Liver (tissue), 9 donors: Measurements from ENCODE around the gene MECP2. TPM values are rescaled to one million over a fixed set of nuclear protein-coding genes. Genes with fewer than 3 reads are reported as not detected.

Experiments
- DNase-seq: peaks from one replicate; pipeline ENCODE4 v3.0.0-alpha.2; 2017; ENCODE audit warnings: low spot score
- H3K27ac ChIP-seq, 2 donors: one replicate each; pipeline ENCODE4 v1.7.0; 2013; ENCODE audit warnings: inconsistent platforms in 2 of 2, low read length in 2 of 2, control low read depth in 1 of 2, low read depth in 1 of 2, mild to moderate bottlenecking in 1 of 2
- H3K27me3 ChIP-seq, 4 donors: one replicate each; pipeline versions ENCODE4 v1.6.1 to v1.7.0; 2013; ENCODE audit warnings: low read length in 3 of 4, inconsistent platforms in 1 of 4, mild to moderate bottlenecking in 1 of 4, moderate library complexity in 1 of 4; ENCODE audit not compliant: control insufficient read depth in 4 of 4, insufficient read depth in 4 of 4
- H3K36me3 ChIP-seq, 4 donors: one replicate each; pipeline versions ENCODE4 v1.6.1 to v1.7.0; 2013; ENCODE audit warnings: low read length in 3 of 4, mild to moderate bottlenecking in 3 of 4, low read depth in 1 of 4, moderate library complexity in 1 of 4; ENCODE audit not compliant: control insufficient read depth in 4 of 4, insufficient read depth in 3 of 4
- H3K4me1 ChIP-seq, 4 donors: one replicate each; pipeline versions ENCODE4 v1.6.1 to v1.7.0; 2013; ENCODE audit warnings: low read length in 3 of 4, mild to moderate bottlenecking in 3 of 4, moderate library complexity in 1 of 4; ENCODE audit not compliant: control insufficient read depth in 4 of 4, insufficient read depth in 4 of 4
- H3K4me3 ChIP-seq, 3 donors: one replicate each; pipeline versions ENCODE4 v1.6.1 to v1.7.0; 2013; ENCODE audit warnings: low read length in 3 of 3, control low read depth in 1 of 3, low read depth in 1 of 3, mild to moderate bottlenecking in 1 of 3
- H3K9ac ChIP-seq, 2 donors: one replicate each; pipeline ENCODE4 v1.7.0; 2013; ENCODE audit warnings: low read length in 2 of 2, mild to moderate bottlenecking in 2 of 2, moderate library complexity in 2 of 2, control low read depth in 1 of 2, low read depth in 1 of 2
- H3K9me3 ChIP-seq, 4 donors: one replicate each; pipeline versions ENCODE4 v1.6.1 to v1.7.0; 2013; ENCODE audit warnings: low read length in 3 of 4; ENCODE audit not compliant: control insufficient read depth in 4 of 4
- ATF3 ChIP-seq: IDR thresholded peaks from 2 replicates; pipeline ENCODE4 v1.6.1; 2016; ENCODE audit warnings: antibody characterized with exemption
- CTCF ChIP-seq: fragments of 150-350 bp; IDR thresholded peaks from 2 replicates; pipeline ENCODE4 v1.5.1; 2017; ENCODE audit warnings: improper control_type of control experiment, low read depth, low read length; ENCODE audit not compliant: missing input control
- EGR1 ChIP-seq, 2 donors: IDR thresholded peaks; 2 replicates each; pipeline ENCODE4 v1.6.1; 2016 to 2018; ENCODE audit warnings: antibody characterized with exemption in 2 of 2, low read depth in 2 of 2
- FOXA2 ChIP-seq: IDR thresholded peaks from 2 replicates; pipeline ENCODE4 v1.6.1; 2016; ENCODE audit warnings: antibody characterized with exemption
- GABPA ChIP-seq, 2 donors: IDR thresholded peaks in 1 of 2; conservative IDR thresholded peaks in 1 of 2; 2 replicates each; pipeline ENCODE4 v1.6.1; 2016; ENCODE audit warnings: antibody characterized with exemption in 2 of 2, mild to moderate bottlenecking in 1 of 2, moderate library complexity in 1 of 2
- HNF4A ChIP-seq, 2 donors: conservative IDR thresholded peaks; 2 replicates each; pipeline ENCODE4 v1.6.1; 2016; ENCODE audit warnings: antibody characterized with exemption in 2 of 2, mild to moderate bottlenecking in 2 of 2
- HNF4G ChIP-seq: IDR thresholded peaks from 2 replicates; pipeline ENCODE4 v1.6.1; 2016; ENCODE audit warnings: antibody characterized with exemption
- JUND ChIP-seq, 2 donors: IDR thresholded peaks; 2 replicates each; pipeline ENCODE4 v1.6.1; 2016; ENCODE audit warnings: antibody characterized with exemption in 2 of 2
- MAX ChIP-seq: IDR thresholded peaks from 2 replicates; pipeline ENCODE4 v1.6.1; 2016; ENCODE audit warnings: antibody characterized with exemption
- NR2F2 ChIP-seq: IDR thresholded peaks from 2 replicates; pipeline ENCODE4 v1.6.1; 2016; ENCODE audit warnings: antibody characterized with exemption
- RAD21 ChIP-seq, 2 donors: IDR thresholded peaks; 2 replicates each; pipeline ENCODE4 v1.6.1; 2016; ENCODE audit warnings: antibody characterized with exemption in 2 of 2, mild to moderate bottlenecking in 2 of 2
- REST ChIP-seq: IDR thresholded peaks from 2 replicates; pipeline ENCODE4 v1.6.1; 2016; ENCODE audit warnings: antibody characterized with exemption, mild to moderate bottlenecking
- RXRA ChIP-seq, 2 donors: IDR thresholded peaks; 2 replicates each; pipeline ENCODE4 v1.6.1; 2017 to 2018; ENCODE audit warnings: antibody characterized with exemption in 2 of 2, mild to moderate bottlenecking in 1 of 2
- SP1 ChIP-seq: IDR thresholded peaks from 2 replicates; pipeline ENCODE4 v1.6.1; 2018; ENCODE audit warnings: antibody characterized with exemption, mild to moderate bottlenecking
- TAF1 ChIP-seq: conservative IDR thresholded peaks from 2 replicates; pipeline ENCODE4 v1.6.1; 2016; ENCODE audit warnings: antibody characterized with exemption, mild to moderate bottlenecking
- YY1 ChIP-seq: IDR thresholded peaks from 2 replicates; pipeline ENCODE4 v1.6.1; 2016; ENCODE audit warnings: antibody characterized with exemption, mild to moderate bottlenecking
- ZBTB33 ChIP-seq: IDR thresholded peaks from 2 replicates; pipeline ENCODE4 v1.6.1; 2016; ENCODE audit warnings: antibody characterized with exemption
- WGBS: extraction: QIAGEN DNeasy Blood & Tissue Kit; methylation state at CpG from one replicate; pipeline ENCODE4 v1.1.7; 2013; 5-methylcytosine and 5-hydroxymethylcytosine counted together
- polyA plus RNA-seq, 2 donors: library from polyadenylated mRNA; stranded (reverse) in 1 of 2; unstranded in 1 of 2; fragments of 200-250 nt in 1 of 2; fragments of >200 nt in 1 of 2; fragmentation: Nextera tagmentation in 1 of 2; extraction: Ambion mirVana in 1 of 2; gene quantifications; one replicate each; pipeline versions ENCODE4 v1.2.1 to v1.2.3, GENCODE V29; 2013 to 2015
- total RNA-seq, 2 donors: library from RNA; depleted of rRNA; stranded (reverse); fragments of >200 nt; gene quantifications; one replicate each; pipeline ENCODE4 v1.2.3, GENCODE V29; 2014
- donor health status: healthy.
- donor health status: healthy.
- donor health status: healthy.
- donor health status: healthy.
- donor health status: healthy.

MECP2 gene
- total and polyA plus RNA-seq, 4 donors, result 6.9 to 22.0 (median 10.0) TPM

GRCh38 chrX:154068560-154068959, 29.0 kb downstream of the MECP2 start:
- Histone ChIP-seq H3K4me3 (no peak overlapping the region), H3K36me3 (peaks cover 0 to 2% (median 0%) of the 10 kb centered on the region in 4 donors), H3K4me1 (peaks cover 0 to 2% (median 0%) of the 10 kb centered on the region in 4 donors), H3K27me3 (no peaks in the 10 kb centered on the region), H3K27ac (no peak overlapping the region), H3K9me3 (no peaks in the 10 kb centered on the region), H3K9ac (no peak overlapping the region)
- DNase-seq, result no peak
- TF ChIP-seq GABPA (IDR thresholded peaks at IDR 0.05 in 1 of 2, conservative IDR thresholded peaks at IDR 0.05 in 1 of 2) (no peak), HNF4A (conservative IDR thresholded peaks at IDR 0.05) (no peak), RXRA (IDR thresholded peaks at IDR 0.05) (no peak), RAD21 (IDR thresholded peaks at IDR 0.05) (no peak), MAX (no peak), REST (no peak), NR2F2 (no peak), HNF4G (no peak), ATF3 (no peak), EGR1 (IDR thresholded peaks at IDR 0.05; ENCODE audit: low read depth in 2 of 2) (no peak), JUND (IDR thresholded peaks at IDR 0.05) (no peak), TAF1 (no peak), FOXA2 (no peak), SP1 (no peak), ZBTB33 (no peak), CTCF (no peak), YY1 (no peak)
- WGBS, result 82% methylated on average over 3 of the region's 3 CpGs
